ENCODE data around the gene TP53.

DNA sequence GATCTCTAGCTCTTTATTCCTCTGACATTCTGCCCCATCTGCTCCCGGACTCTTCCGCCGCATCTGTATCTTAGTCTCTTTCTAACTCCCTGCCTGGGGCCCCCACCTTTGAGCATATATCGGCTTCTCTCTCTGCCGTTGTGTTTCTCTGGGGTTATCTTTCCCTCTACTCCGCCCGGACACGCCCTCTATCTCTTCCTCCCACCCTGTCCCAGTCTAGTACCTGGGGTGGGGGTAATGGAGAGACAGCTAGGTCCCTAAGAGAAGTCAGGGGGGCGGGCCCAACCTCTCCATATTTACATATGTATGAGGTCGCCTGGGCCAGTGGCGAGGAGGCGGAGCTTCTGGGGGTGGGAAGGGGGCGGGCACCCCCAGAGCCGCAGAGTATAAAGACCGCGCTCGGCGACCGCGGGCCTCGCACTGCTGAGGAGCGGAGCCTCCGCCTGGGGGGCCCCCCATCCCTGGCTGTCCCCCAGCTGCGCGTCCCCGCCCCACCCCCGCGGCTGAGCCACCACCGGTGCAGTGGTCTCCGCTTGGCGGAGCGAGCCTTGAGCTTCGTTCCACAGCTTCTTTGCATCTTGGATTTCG, 36.7 kb downstream of the TP53 start, which contains the start of gene ATP1B2:
- TF ChIP-seq, protein P1, sequence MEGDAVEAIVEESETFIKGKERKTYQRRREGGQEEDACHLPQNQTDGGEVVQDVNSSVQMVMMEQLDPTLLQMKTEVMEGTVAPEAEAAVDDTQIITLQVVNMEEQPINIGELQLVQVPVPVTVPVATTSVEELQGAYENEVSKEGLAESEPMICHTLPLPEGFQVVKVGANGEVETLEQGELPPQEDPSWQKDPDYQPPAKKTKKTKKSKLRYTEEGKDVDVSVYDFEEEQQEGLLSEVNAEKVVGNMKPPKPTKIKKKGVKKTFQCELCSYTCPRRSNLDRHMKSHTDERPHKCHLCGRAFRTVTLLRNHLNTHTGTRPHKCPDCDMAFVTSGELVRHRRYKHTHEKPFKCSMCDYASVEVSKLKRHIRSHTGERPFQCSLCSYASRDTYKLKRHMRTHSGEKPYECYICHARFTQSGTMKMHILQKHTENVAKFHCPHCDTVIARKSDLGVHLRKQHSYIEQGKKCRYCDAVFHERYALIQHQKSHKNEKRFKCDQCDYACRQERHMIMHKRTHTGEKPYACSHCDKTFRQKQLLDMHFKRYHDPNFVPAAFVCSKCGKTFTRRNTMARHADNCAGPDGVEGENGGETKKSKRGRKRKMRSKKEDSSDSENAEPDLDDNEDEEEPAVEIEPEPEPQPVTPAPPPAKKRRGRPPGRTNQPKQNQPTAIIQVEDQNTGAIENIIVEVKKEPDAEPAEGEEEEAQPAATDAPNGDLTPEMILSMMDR (IDR thresholded peaks at IDR 0.05): no peak
- no peak for TF ChIP-seq SIN3A (IDR thresholded peaks at IDR 0.05; ENCODE audit: borderline replicate concordance, low read depth, low read length)
- TF ChIP-seq ELF1 (IDR thresholded peaks at IDR 0.05): no peak

Measured in SK-N-SH (cell line).